GM19455 (cell line): Measurements from ENCODE around the gene STYXL1.

Experiments
- ATAC-seq: cut with Tn5 transposase; IDR thresholded peaks from one replicate; pipeline ENCODE4 v1.9.1; 2021; ENCODE audit not compliant: unreplicated experiment

STYXL1 gene

GRCh38 chr7:75981453-75982305, 66.1 kb downstream of the STYXL1 start:
- no peak for ATAC-seq

GRCh38 chr7:75981203-75981452, 66.7 kb downstream of the STYXL1 start:
- no peak for ATAC-seq

- ATAC-seq: no peak
Measured at GRCh38 chr7:75980430-75981202, 67.2 kb downstream of the STYXL1 start.

GRCh38 chr7:75979759-75980429, 67.9 kb downstream of the STYXL1 start:
- ATAC-seq: no peak

DNA sequence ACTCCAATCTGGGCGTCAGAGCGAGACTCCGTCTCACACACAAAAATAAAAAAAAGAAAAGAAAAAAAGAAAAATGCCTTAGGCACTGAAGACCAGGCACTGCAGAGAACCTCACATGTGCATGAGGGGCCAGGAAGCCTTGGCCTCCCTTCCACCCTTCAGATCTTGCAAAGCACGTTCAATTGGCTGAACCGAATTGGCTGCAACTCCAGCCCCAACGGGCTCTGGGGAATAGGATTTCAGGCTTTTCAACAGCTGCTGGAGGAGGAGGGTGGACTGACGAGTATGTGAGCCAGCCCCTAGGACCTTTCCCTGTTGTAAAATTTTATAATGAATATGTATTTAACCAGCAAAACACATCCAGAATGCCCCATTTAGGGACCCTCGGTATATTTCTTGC, 70.1 kb downstream of the STYXL1 start:
- no peak for ATAC-seq

DNA sequence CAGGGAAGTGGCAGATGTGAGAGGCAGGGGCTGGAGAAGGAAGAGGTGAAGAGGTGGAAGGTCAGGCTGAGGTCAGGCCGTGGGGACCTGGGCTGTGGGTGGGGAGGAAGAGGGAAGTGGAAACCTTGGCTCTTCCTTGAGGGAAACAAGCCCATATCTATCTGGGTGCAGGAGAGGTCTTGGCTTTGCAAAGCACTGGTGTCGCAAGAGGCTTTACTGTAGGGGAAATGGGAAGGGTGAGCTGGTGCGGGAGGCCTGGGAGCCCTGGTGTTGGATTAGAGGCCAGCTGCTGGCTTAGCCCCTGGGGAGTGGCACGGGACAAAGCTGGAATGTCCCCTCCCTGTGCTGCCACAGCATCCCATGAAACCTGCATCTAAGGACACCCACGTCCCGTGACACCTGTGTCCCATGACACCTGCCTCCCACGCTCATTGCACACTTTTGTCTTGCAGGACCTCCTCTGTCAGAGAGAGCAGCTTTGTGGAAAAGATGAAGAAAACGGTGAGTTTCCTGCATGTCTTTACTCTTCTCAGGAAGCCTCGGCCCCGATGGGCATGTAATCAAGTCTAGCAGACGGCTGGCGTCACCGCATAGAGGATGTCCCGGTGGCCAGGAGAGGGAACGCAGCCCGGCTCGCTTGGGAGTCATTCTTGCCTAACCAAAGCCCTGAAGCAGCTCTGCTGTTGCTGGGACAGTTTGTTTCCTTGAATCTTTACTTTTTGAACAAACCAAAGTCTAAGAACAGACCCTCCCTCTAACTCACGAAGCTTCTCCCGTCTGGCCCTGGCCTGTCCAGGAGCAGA, 75.6 kb downstream of the STYXL1 start:
- ATAC-seq: no peak

GRCh38 chr7:75971309-75971960, 76.4 kb downstream of the STYXL1 start:
- ATAC-seq: no peak

DNA sequence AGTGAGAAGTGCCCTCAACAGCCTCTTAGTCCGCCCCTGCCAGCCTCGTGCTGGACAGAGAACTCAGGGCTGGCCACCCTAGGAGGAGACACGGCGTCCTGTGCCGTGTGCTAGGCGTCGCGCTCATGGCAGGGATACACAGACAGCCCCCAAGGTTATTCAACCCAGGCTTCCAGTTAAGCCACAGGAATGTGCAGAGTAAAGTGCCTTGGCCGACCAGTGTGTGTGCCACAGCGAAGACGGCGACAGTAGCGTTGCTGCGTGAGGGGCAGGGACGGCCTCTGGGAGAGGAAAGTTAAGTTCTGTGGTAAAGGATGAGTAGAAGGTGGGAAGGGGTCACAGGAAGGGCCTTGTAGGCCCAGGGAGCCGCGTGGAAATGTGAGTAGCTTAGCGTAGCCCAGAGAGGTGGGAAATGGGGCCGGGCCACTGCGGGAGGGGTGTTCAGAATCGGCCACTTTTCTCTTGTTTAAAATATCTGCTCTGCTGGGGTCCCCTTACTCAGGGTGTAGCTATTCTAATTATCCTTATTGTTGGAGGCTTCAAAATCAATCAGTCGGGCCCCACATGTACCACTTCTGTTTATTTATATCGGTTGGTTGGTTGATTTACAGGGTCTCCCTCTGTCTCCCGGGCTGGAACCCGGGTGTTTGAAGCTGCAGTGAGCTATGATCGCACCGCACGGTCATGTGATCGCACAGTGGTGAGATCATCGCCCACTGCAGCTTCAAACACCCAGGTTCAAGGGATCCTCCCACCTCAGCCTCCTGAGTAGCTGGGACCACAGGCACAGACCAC, 77.9 kb downstream of the STYXL1 start:
- no peak for ATAC-seq

DNA sequence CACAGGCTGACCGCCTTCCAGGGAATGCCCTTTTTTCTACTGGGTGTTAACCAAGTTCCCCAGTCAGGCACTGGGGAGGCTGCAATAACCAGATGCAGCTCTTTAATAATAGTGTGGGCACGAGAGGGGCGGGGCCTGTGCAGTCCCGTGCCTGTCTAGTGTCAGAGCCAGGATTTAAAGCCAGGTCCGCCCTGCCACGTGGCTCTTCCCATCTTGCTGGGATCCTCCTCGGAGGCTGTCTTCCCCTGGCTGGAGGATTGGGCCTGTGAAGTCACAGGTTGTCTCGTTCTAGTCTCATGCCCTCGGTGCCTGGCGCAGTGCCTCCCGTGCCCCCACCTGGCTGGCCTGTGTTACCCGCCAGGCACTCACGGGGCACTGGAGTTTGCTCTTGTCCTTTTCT, 78.6 kb downstream of the STYXL1 start:
- no peak for ATAC-seq

GRCh38 chr7:75968561-75969001, 79.2 kb downstream of the STYXL1 start:
- ATAC-seq: no peak

DNA sequence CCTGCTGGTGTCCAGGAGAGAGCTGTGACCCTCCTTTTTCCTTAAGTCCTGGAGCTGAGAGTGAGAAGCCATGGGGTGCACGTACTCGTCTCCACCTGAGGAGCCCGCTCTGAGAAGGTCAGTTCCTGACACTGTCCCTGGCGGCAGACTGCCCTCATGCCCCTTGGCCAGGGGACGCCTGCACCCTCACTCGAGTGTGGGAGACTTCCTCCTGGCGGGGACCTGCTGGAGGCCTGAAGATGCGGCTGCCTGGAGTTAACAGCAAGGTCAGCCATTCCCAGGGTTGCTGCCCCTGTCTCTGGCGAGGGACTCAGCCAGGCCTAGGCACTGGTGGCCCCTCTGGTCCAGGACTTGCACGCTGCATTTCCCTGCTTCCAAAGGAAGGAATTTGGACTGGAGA, 79.8 kb downstream of the STYXL1 start:
- ATAC-seq: no peak

- ATAC-seq: no peak
Measured at GRCh38 chr7:75967487-75967997, 80.3 kb downstream of the STYXL1 start.

GRCh38 chr7:75967055-75967454, 80.7 kb downstream of the STYXL1 start:
- no peak for ATAC-seq

DNA sequence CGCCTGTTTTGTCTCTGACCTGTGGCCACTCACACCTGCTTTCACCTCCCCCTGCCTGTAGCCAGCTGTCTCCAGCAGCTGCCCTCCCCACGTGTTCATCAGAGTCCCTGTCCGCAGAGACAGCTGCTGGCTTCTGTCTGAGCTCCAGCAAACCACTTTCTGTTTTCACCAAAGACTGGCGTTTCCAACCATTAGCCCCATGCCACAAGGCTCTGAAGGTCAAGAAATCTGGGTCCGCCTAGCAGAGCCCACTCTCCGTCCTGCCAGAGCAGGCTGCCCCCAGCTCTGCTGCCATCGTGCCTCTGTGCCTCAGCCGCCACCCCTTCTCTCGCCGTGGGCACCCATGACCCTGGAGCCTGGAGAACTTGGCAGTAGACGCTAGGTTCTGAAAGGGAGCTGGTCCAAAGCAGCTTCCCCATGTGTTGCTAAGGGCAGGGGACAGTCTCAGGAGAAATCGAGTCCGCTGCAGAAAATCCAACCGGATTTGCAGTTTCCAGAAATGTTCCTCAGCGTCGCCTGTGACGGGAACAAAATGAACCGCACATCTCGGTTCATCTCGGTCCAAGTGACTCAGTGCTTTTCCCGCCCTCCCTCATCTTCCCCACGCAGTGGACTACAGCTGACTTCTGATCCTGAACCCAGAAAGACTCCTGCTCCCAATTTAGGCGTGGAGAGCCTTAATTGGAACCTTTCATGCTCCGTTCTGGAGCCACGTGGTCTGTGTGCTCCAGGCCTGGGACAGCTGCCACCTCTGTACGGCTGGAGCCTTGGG, 81.4 kb downstream of the STYXL1 start:
- ATAC-seq: no peak

DNA sequence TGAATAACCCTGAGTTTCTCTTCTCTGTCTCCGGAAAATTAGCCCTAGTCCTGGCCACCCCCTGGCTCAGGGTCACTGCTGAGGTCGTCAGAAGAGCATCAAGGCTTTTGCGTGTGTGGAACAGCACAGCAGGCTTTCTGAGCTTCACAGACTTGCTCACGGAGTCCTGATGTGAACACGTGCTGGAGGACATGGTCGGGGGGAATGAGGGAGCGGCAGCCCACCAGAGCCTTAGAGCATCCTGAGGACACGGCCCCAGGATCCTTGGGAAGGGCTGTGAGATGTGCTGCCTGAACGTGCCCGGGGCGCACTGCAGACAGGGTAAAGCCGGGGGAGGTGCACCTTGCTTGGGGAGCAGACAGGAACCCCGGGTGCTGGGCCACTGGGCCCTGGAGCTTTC, 82.2 kb downstream of the STYXL1 start:
- ATAC-seq: no peak

DNA sequence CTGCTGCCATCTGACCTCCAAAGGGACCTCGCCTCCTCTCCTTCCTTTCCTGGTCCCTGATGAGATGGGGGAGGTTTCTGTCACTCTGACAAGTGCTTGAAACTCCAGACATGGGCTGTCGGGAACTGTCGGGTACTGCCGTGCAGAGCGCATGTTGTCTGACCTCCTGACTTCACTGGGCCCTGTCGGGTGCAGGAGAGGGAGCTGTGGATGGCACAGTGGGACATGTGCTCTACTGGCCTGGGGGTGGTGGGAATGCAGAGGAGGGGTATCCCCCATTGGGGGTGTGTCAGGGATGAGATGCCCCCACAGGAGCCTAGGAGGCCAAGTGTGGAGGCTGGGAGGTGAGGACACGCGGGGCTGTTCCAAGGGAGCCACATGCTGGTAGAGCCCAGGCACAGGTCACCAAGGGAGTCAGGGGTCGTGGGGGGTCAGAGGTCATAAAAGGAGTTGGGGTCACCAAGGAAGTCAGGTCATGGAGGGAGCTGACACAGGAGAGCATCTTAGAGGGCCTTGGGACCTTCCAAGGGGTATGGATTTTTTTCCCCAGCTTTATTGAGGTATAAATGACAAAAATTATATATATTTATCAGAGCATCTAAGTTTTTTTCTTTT, 84.3 kb downstream of the STYXL1 start:
- no peak for ATAC-seq

DNA sequence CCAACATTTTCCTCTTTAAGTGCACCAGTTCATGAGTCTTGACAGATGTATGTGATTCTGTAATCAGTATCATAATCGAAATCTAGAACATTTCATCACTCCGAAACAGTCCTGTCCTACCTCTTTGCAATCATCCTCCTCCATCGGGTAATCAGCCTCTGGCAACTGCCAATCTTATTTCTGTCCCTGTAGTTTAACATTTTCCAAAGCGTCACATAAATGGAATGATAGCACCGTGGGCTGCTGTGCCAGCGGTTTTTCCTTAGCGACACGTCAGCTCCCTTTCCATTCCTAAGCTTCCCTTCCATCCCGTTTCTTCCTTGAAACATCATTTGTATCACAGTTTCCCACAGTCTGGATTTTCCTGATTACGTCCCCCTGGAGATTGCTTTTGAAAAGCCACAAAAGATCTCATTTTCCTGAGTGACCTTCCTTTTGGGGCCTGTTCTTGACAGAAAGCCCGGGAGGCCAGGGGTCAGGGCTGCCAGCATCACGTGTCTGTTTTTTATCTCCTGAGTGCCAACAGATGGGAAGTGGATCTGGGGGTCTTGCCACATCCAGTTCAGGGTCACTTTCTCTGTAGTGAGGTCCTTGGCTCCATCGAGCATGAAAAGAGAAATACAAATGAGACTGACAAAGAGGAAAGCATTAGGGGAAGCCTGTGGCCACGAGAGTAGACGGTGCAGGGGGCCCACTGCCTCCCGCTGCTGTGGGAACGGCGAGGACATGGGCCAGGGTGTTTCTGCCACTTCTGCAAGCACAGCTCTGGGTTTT, 85.0 kb downstream of the STYXL1 start:
- no peak for ATAC-seq

- no peak for ATAC-seq
Measured at GRCh38 chr7:75961218-75961617, 86.6 kb downstream of the STYXL1 start.
